Measurements from ENCODE around the gene PRUNE1. TPM values are rescaled to one million over a fixed set of nuclear protein-coding genes. Genes with fewer than 3 reads are reported as not detected.

Gene PRUNE1
- total and polyA plus RNA-seq, 2 experiments from 2014 or later, result 51.6 to 52.2 TPM

- Histone ChIP-seq H3K4me1 (ENCODE audit: low read depth) (peaks cover 18% of the 10 kb centered on the region), H3K27ac (peak overlapping the region; percentile 59), H3K27me3 (no peaks in the 10 kb centered on the region), H3K4me3 (peak overlapping the region; percentile 65), H3K36me3 (peaks cover 3% of the 10 kb centered on the region), H3K9me3 (ENCODE audit: low read depth) (no peaks in the 10 kb centered on the region)
- peak; percentile 58 for TF ChIP-seq CTCF (IDR thresholded peaks at IDR 0.05; ENCODE audit: low read depth, low read length)
- peak; percentile 69 to 79 for DNase-seq (ENCODE audit: low read depth in 1 of 2, low spot score in 1 of 2)
These were observed 39.8 kb downstream of the PRUNE1 start for GRCh38 chr1:151047925-151048644.

GRCh38 chr1:151048645-151049032 is 40.4 kb downstream of the PRUNE1 start:
- Histone ChIP-seq H3K27ac (no peak overlapping the region), H3K9me3 (ENCODE audit: low read depth) (no peaks in the 10 kb centered on the region), H3K4me1 (ENCODE audit: low read depth) (peaks cover 18% of the 10 kb centered on the region), H3K36me3 (peaks cover 8% of the 10 kb centered on the region), H3K27me3 (no peaks in the 10 kb centered on the region), H3K4me3 (peak overlapping the region; percentile 65)
- no peak for DNase-seq (ENCODE audit: low read depth in 1 of 2, low spot score in 1 of 2)
- TF ChIP-seq CTCF (IDR thresholded peaks at IDR 0.05; ENCODE audit: low read depth, low read length), result peak; percentile 10

- Histone ChIP-seq H3K36me3 (peaks cover 15% of the 10 kb centered on the region), H3K9me3 (ENCODE audit: low read depth) (no peaks in the 10 kb centered on the region), H3K4me1 (ENCODE audit: low read depth) (peaks cover 18% of the 10 kb centered on the region), H3K27ac (peak overlapping the region; percentile 42), H3K4me3 (no peak overlapping the region), H3K27me3 (no peaks in the 10 kb centered on the region)
- TF ChIP-seq CTCF (IDR thresholded peaks at IDR 0.05; ENCODE audit: low read depth, low read length), result no peak
- no peak for DNase-seq (ENCODE audit: low read depth in 1 of 2, low spot score in 1 of 2)
These were observed 41.2 kb downstream of the PRUNE1 start for GRCh38 chr1:151049458-151049857.

DNA sequence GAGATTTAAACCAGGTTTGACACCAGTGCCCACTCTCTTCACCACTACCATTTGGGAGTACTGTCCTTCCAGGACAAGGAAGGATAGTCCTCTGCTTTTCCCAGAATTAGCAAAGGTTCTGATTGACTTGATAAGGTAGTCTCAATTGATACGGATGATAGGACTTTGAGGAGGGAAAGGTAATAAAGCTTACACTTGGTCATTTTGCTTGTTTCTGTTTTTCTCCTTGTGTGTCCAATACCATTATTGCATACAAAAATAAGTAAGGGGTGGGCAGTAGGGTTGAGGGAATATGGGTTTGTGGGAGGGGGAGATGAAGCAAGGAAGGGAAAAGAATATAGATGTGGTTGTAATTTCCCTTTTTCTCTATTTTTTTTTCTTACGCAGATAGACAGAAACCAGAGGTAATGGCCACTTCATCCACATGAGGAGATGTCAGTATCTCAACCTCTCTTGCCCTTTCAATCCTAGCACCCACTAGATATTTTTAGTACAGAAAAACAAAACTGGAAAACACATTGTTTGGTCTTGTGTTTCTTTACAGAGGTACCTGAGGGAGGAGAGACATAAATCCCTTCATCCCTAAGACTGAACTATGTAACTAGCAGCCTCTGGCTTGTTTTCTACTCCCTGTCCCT is 41.9 kb downstream of the PRUNE1 start:
- Histone ChIP-seq H3K4me3 (no peak overlapping the region), H3K9me3 (ENCODE audit: low read depth) (no peaks in the 10 kb centered on the region), H3K36me3 (peaks cover 22% of the 10 kb centered on the region), H3K27me3 (no peaks in the 10 kb centered on the region), H3K4me1 (ENCODE audit: low read depth) (peaks cover 18% of the 10 kb centered on the region), H3K27ac (peak overlapping the region; percentile 42)
- no peak for DNase-seq (ENCODE audit: low read depth in 1 of 2, low spot score in 1 of 2)
- TF ChIP-seq CTCF (IDR thresholded peaks at IDR 0.05; ENCODE audit: low read depth, low read length), result no peak

GRCh38 chr1:151051356-151052009 is 43.2 kb downstream of the PRUNE1 start:
- H3K4me3 ChIP-seq, result no peak overlapping the region
- no peaks in the 10 kb centered on the region for H3K9me3 ChIP-seq (ENCODE audit: low read depth)
- no peak for DNase-seq (ENCODE audit: low read depth in 1 of 2, low spot score in 1 of 2)
- peaks cover 18% of the 10 kb centered on the region for H3K4me1 ChIP-seq (ENCODE audit: low read depth)
- H3K27me3 ChIP-seq, result no peaks in the 10 kb centered on the region
- no peak for TF ChIP-seq CTCF (IDR thresholded peaks at IDR 0.05; ENCODE audit: low read depth, low read length)
- peaks cover 27% of the 10 kb centered on the region for H3K36me3 ChIP-seq
- peak overlapping the region; percentile 59 for H3K27ac ChIP-seq

Data from cardiac muscle cell (in vitro differentiated cells and primary cell).